Measurements from ENCODE around the gene MAX. TPM values are rescaled to one million over a fixed set of nuclear protein-coding genes. Genes with fewer than 3 reads are reported as not detected.

Gene MAX
- total RNA-seq, 1 donor from 2014 or later: 97.0 TPM

- no peak for TF ChIP-seq CTCF (conservative IDR thresholded peaks at IDR 0.05)
- Mint-ChIP-seq H3K27ac (no peak overlapping the region), H3K27me3 (no peaks in the 10 kb centered on the region), H3K9me3 (peaks cover 8% of the 10 kb centered on the region), H3K4me1 (ENCODE audit: unreplicated experiment) (peaks cover 9% of the 10 kb centered on the region), H3K4me3 (no peak overlapping the region), H3K36me3 (peaks cover 60% of the 10 kb centered on the region)
- no peak for DNase-seq (ENCODE audit: extremely low spot score, unreplicated experiment)
Measured at GRCh38 chr14:65082930-65083329, 19.4 kb downstream of the MAX start.

DNA sequence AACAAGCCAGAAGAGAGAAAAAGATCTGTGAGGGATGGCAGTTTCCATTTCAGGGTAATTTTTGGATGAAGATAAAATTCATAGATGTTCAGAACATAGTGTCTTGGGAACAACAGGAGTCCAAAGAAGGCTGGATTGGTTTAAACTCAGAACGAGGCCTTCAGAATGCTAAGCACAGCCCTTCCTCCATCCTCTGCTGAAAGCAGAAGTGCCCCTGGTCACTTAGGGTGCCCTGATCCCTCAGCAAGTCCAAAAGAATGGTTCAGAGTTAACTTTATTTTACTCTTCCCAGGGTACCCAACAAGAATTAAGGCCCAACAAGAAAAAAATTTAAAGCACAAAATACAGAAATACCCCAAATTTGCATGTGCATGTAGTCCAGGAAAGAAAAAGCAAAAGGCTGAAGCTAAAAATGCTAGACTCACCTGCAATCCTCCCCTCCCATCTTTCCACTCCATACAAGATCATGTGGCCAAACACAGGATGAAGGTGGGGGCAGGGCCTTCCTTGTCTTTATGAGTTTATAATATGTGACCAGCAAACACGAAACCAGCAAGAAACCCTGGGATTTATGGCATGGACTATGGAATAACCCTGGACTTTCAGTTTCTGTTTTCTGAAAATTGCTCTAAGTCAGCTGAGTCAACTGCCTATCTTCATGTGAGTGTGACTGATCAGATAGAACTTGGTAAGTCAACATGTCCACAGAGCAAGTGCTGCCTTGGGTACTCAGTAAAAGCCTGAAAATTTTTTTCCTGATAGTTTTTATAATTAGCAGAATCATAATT lies 21.2 kb downstream of the MAX start:
- no peak for DNase-seq (ENCODE audit: extremely low spot score, unreplicated experiment)
- Mint-ChIP-seq H3K27me3 (no peaks in the 10 kb centered on the region), H3K4me1 (ENCODE audit: unreplicated experiment) (peaks cover 9% of the 10 kb centered on the region), H3K9me3 (peaks cover 3% of the 10 kb centered on the region), H3K4me3 (no peak overlapping the region), H3K36me3 (peaks cover 46% of the 10 kb centered on the region), H3K27ac (peak overlapping the region; percentile 33)
- TF ChIP-seq CTCF (conservative IDR thresholded peaks at IDR 0.05): no peak

DNA sequence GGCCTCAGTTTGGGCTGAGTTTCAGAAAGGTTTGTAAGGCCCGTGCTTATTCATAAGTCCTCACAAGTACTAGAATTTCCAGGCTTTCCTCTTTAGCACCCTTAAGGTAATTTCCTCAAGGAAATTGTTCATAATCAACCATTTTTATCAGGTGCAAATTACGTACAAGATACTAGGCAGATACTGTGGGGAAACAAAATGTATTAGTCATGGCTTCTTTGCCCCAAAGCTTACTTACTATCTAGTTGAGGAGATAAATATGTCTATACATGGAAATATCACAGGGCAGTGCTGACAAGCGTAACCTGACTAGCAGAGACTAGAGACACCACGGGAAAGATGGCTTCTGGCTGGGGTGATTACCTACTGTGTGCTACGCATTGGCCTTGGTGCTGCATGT lies 22.5 kb downstream of the MAX start:
- H3K4me1 Mint-ChIP-seq (ENCODE audit: unreplicated experiment): peaks cover 8% of the 10 kb centered on the region
- H3K4me3 Mint-ChIP-seq: no peak overlapping the region
- no peak for DNase-seq (ENCODE audit: extremely low spot score, unreplicated experiment)
- no peaks in the 10 kb centered on the region for H3K27me3 Mint-ChIP-seq
- H3K27ac Mint-ChIP-seq: peak overlapping the region; percentile 85
- H3K9me3 Mint-ChIP-seq: no peaks in the 10 kb centered on the region
- TF ChIP-seq CTCF (conservative IDR thresholded peaks at IDR 0.05): no peak
- peaks cover 45% of the 10 kb centered on the region for H3K36me3 Mint-ChIP-seq

- no peak overlapping the region for H3K4me3 Mint-ChIP-seq
- no peaks in the 10 kb centered on the region for H3K27me3 Mint-ChIP-seq
- TF ChIP-seq CTCF (conservative IDR thresholded peaks at IDR 0.05): no peak
- H3K4me1 Mint-ChIP-seq (ENCODE audit: unreplicated experiment): peaks cover 5% of the 10 kb centered on the region
- H3K9me3 Mint-ChIP-seq: no peaks in the 10 kb centered on the region
- DNase-seq (ENCODE audit: extremely low spot score, unreplicated experiment): no peak
- H3K27ac Mint-ChIP-seq: peak overlapping the region; percentile 85
- peaks cover 41% of the 10 kb centered on the region for H3K36me3 Mint-ChIP-seq
Measured at GRCh38 chr14:65079201-65079600, 23.1 kb downstream of the MAX start.

DNA sequence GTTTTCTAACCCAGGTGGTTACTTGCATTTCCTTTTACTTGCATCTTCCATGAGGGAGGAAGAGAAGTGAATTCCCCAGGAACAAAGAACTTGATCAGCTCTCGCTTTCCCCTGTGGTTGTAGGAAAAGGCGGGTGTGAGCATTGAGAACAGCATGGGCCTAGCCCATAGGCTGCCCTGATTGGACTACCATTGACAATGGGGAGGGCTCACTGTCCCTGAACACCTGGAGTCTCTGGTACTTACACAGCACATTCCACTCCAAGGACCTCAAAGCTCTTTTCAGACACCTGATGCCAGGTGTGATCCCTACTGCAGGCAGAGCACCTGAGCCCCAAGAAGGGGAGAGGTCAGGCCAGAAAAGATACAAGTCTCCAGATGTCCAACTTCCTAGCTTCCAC lies 25.0 kb downstream of the MAX start:
- H3K27ac Mint-ChIP-seq: no peak overlapping the region
- no peaks in the 10 kb centered on the region for H3K9me3 Mint-ChIP-seq
- TF ChIP-seq CTCF (conservative IDR thresholded peaks at IDR 0.05): no peak
- peaks cover 42% of the 10 kb centered on the region for H3K36me3 Mint-ChIP-seq
- DNase-seq (ENCODE audit: extremely low spot score, unreplicated experiment): no peak
- H3K27me3 Mint-ChIP-seq: no peaks in the 10 kb centered on the region
- H3K4me1 Mint-ChIP-seq (ENCODE audit: unreplicated experiment): peaks cover 18% of the 10 kb centered on the region
- no peak overlapping the region for H3K4me3 Mint-ChIP-seq
